IMR-90 (cell line): ENCODE data around the gene CPEB2. TPM values are rescaled to one million over a fixed set of nuclear protein-coding genes. Genes with fewer than 3 reads are reported as not detected.
A peak's percentile ranks its signal among the peaks of the same experiment; 100 is the strongest.

Experiments used
- ATAC-seq: fragments of 200-7000 bp; cut with Tn5 transposase; 2 replicates; pipeline ENCODE4 v1.9.1; 2020; ENCODE audit warnings: low read depth, mild to moderate bottlenecking, moderate library complexity
- BruUV-seq: library from RNA; stranded (reverse); fragments of 400-500 nt; replicated peaks from 2 replicates; lab custom pipeline; 2021; lab: Mats Ljungman, UMichigan
- CTCF ChIA-PET: fragments of 300-600 bp; formaldehyde crosslinking; extraction: SDS; loops from one replicate; lab custom pipeline; 2021; ENCODE audit warnings: antibody characterized with exemption; lab: Yijun Ruan, JAX
- POLR2A ChIA-PET: fragments of 300-600 bp; sonication (Branson Sonifier 250); formaldehyde crosslinking; loops from one replicate; lab custom pipeline; 2022; ENCODE audit warnings: antibody characterized with exemption; ENCODE audit not compliant: unreplicated experiment; lab: Charles Lee
- DNase-seq: peaks from one replicate; pipeline ENCODE4 v3.0.0; 2013
- H2AFZ ChIP-seq: replicated peaks from 2 replicates; pipeline ENCODE3; 2013; ENCODE audit warnings: low read length, mild to moderate bottlenecking; ENCODE audit not compliant: poor library complexity
- H2AK5ac ChIP-seq: 2 replicates; pipeline ENCODE4 v1.6.1; 2013; ENCODE audit warnings: low read depth, low read length, inconsistent platforms
- H2AK9ac ChIP-seq: replicated peaks from 2 replicates; pipeline ENCODE3; 2013; ENCODE audit warnings: mild to moderate bottlenecking, low read depth, low read length, moderate library complexity; ENCODE audit not compliant: poor library complexity
- H2BK120ac ChIP-seq: 2 replicates; pipeline ENCODE4 v1.6.1; 2013; ENCODE audit warnings: low read depth, low read length, inconsistent platforms
- H2BK15ac ChIP-seq: 3 replicates; pipeline ENCODE4 v1.6.1; 2013; ENCODE audit warnings: low read depth, low read length, inconsistent platforms
- H2BK20ac ChIP-seq: 2 replicates; pipeline ENCODE4 v1.6.1; 2013; ENCODE audit warnings: low read depth, mild to moderate bottlenecking, inconsistent platforms, low read length, moderate library complexity
- H2BK5ac ChIP-seq: 2 replicates; pipeline ENCODE4 v1.6.1; 2013; ENCODE audit warnings: mild to moderate bottlenecking, low read depth, low read length, inconsistent platforms; ENCODE audit not compliant: poor library complexity, severe bottlenecking
- H3K14ac ChIP-seq: replicated peaks from 2 replicates; pipeline ENCODE4 v1.6.1; 2013; ENCODE audit warnings: low read depth, low read length, inconsistent platforms
- H3K18ac ChIP-seq: 2 replicates; pipeline ENCODE4 v1.6.1; 2013; ENCODE audit warnings: low read depth, low read length, control low read depth
- H3K23ac ChIP-seq: 2 replicates; pipeline ENCODE4 v1.6.1; 2013; ENCODE audit warnings: low read depth, low read length, inconsistent platforms
- H3K27ac ChIP-seq: 2 replicates; pipeline ENCODE4 v1.5.1; 2013; ENCODE audit warnings: mild to moderate bottlenecking, control low read depth, low read length; ENCODE audit not compliant: insufficient read depth
- H3K27me3 ChIP-seq: 2 replicates; pipeline ENCODE4 v1.6.1; 2013; ENCODE audit warnings: low read length; ENCODE audit not compliant: control insufficient read depth, insufficient read depth
- H3K36me3 ChIP-seq: 2 replicates; pipeline ENCODE4 v1.6.1; 2013; ENCODE audit warnings: low read length, mixed read lengths; ENCODE audit not compliant: control insufficient read depth, insufficient read depth
- H3K4ac ChIP-seq: 2 replicates; pipeline ENCODE4 v1.6.1; 2013; ENCODE audit warnings: low read depth, low read length, inconsistent platforms
- H3K4me1 ChIP-seq: 2 replicates; pipeline ENCODE4 v1.6.1; 2013; ENCODE audit warnings: low read length, mixed read lengths; ENCODE audit not compliant: control insufficient read depth, insufficient read depth
- H3K4me2 ChIP-seq: 2 replicates; pipeline ENCODE4 v1.6.1; 2013; ENCODE audit warnings: low read depth, mild to moderate bottlenecking, control low read depth, low read length, moderate library complexity
- H3K4me3 ChIP-seq: 2 replicates; pipeline ENCODE4 v1.5.1; 2013; ENCODE audit warnings: low read depth, mild to moderate bottlenecking, control low read depth, low read length, moderate library complexity; ENCODE audit not compliant: insufficient read depth
- H3K56ac ChIP-seq: 2 replicates; pipeline ENCODE4 v1.6.1; 2013; ENCODE audit warnings: low read length, inconsistent platforms; ENCODE audit not compliant: insufficient read depth; ENCODE audit errors: extremely low read depth
- H3K79me1 ChIP-seq, 2 experiments: 2 replicates each; pipeline ENCODE4 v1.6.1; 2013; ENCODE audit warnings: low read length in 2 of 2, inconsistent platforms in 1 of 2, low read depth in 1 of 2
- H3K9ac ChIP-seq: 2 replicates; pipeline ENCODE4 v1.6.1; 2013; ENCODE audit warnings: low read depth, low read length, control low read depth
- H3K9me1 ChIP-seq: 2 replicates; pipeline ENCODE4 v1.6.1; 2013; ENCODE audit warnings: low read length, inconsistent platforms; ENCODE audit not compliant: insufficient read depth
- H3K9me3 ChIP-seq: 2 replicates; pipeline ENCODE4 v1.6.1; 2013; ENCODE audit warnings: low read length; ENCODE audit not compliant: control insufficient read depth, insufficient read depth
- H4K20me1 ChIP-seq: 2 replicates; pipeline ENCODE4 v1.6.1; 2013; ENCODE audit warnings: low read length, inconsistent platforms; ENCODE audit not compliant: insufficient read depth
- H4K5ac ChIP-seq: 2 replicates; pipeline ENCODE4 v1.6.1; 2013; ENCODE audit warnings: mild to moderate bottlenecking, low read depth, low read length, control low read depth
- H4K8ac ChIP-seq, 2 experiments: 2 replicates each; pipeline ENCODE4 v1.6.1; 2013; ENCODE audit warnings: low read depth in 2 of 2, low read length in 2 of 2, control low read depth in 1 of 2, inconsistent platforms in 1 of 2
- H4K91ac ChIP-seq: 2 replicates; pipeline ENCODE4 v1.6.1; 2013; ENCODE audit warnings: low read depth, low read length, inconsistent platforms; ENCODE audit not compliant: insufficient read depth
- BHLHE40 ChIP-seq: fragments of 150-350 bp; IDR thresholded peaks from 2 replicates; pipeline ENCODE4 v1.6.1; 2016; ENCODE audit warnings: mild to moderate bottlenecking, low read depth, low read length
- CEBPB ChIP-seq: IDR thresholded peaks from 2 replicates; pipeline ENCODE4 v1.6.1; 2012; ENCODE audit warnings: low read depth, low read length, improper control_type of control experiment
- CHD1 ChIP-seq: IDR thresholded peaks from 2 replicates; pipeline ENCODE4 v1.6.1; 2012; ENCODE audit warnings: low read depth, low read length, improper control_type of control experiment
- FOS ChIP-seq: fragments of 150-350 bp; IDR thresholded peaks from 2 replicates; pipeline ENCODE4 v1.6.1; 2016; ENCODE audit warnings: low read depth, low read length
- MAFK ChIP-seq: IDR thresholded peaks from 2 replicates; pipeline ENCODE4 v1.6.1; 2012; ENCODE audit warnings: low read depth, low read length, improper control_type of control experiment
- MAZ ChIP-seq: IDR thresholded peaks from 2 replicates; pipeline ENCODE4 v1.6.1; 2012; ENCODE audit warnings: low read depth, mild to moderate bottlenecking, low read length, improper control_type of control experiment, moderate library complexity, borderline replicate concordance
- MXI1 ChIP-seq: IDR thresholded peaks from 2 replicates; pipeline ENCODE4 v1.6.1; 2012; ENCODE audit warnings: low read depth, mild to moderate bottlenecking, low read length, moderate library complexity, borderline replicate concordance
- NFE2L2 ChIP-seq: fragments of 150-350 bp; IDR thresholded peaks from 2 replicates; pipeline ENCODE4 v1.6.1; 2016; ENCODE audit warnings: low read depth, mild to moderate bottlenecking, low read length
- POLR2A ChIP-seq: IDR thresholded peaks from 2 replicates; pipeline ENCODE4 v1.6.1; 2012; ENCODE audit warnings: mild to moderate bottlenecking, low read depth, low read length
- RAD21 ChIP-seq: IDR thresholded peaks from 2 replicates; pipeline ENCODE4 v1.6.1; 2012; ENCODE audit warnings: low read length, improper control_type of control experiment
- RCOR1 ChIP-seq: IDR thresholded peaks from 2 replicates; pipeline ENCODE4 v1.6.1; 2012; ENCODE audit warnings: mild to moderate bottlenecking, low read length, improper control_type of control experiment; ENCODE audit not compliant: insufficient replicate concordance
- RFX5 ChIP-seq: IDR thresholded peaks from 2 replicates; pipeline ENCODE4 v1.8.0; 2012; ENCODE audit warnings: low read depth, mild to moderate bottlenecking, low read length, moderate library complexity
- SMC3 ChIP-seq: fragments of 150-350 bp; IDR thresholded peaks from 2 replicates; pipeline ENCODE4 v1.6.1; 2016; ENCODE audit warnings: low read depth, mild to moderate bottlenecking, antibody characterized with exemption, low read length, moderate library complexity
- WGBS, 2 experiments: methylation state at CpG; one replicate each; pipeline versions ENCODE4 v1.1.5 to v1.1.7; 2013; ENCODE audit warnings: missing lambda C conversion rate in 2 of 2; ENCODE audit not compliant: insufficient read length in 1 of 2; ENCODE audit errors: extremely low coverage in 2 of 2; 5-methylcytosine and 5-hydroxymethylcytosine counted together
- dilution Hi-C: fragments of 300-500 bp; cut with HindIII; formaldehyde crosslinking; loops from one replicate; pipeline ENCODE4 v1.14.3; 2018; ENCODE audit warnings: low sequenced_read_pairs; ENCODE audit not compliant: unreplicated experiment
- in situ Hi-C: fragments of 300-500 bp; cut with MboI; formaldehyde crosslinking; loops from 3 replicates; pipeline ENCODE4 v1.14.3; 2019; ENCODE audit warnings: low sequenced_read_pairs, inconsistent platforms, mixed read lengths
- intact Hi-C: fragments of 100-400 bp; cut with micrococcal nuclease; formaldehyde crosslinking; loops from 2 replicates; pipeline ENCODE4 v1.10.0; 2022
- polyA plus RNA-seq, 3 experiments: library from polyadenylated mRNA; depleted of rRNA; stranded (reverse); fragments of >200 nt; gene quantifications; 2 replicates each; pipeline ENCODE4 v1.2.3, GENCODE V29; 2012; ENCODE audit warnings: low replicate concordance in 1 of 3
- total RNA-seq: library from RNA; depleted of rRNA; stranded (reverse); fragments of >200 nt; gene quantifications from 2 replicates; pipeline ENCODE4 v1.2.3, GENCODE V29; 2012
- TF ChIP-seq, protein P1 (sequence below): conservative IDR thresholded peaks from 2 replicates; pipeline ENCODE4 v1.5.1; 2012; ENCODE audit warnings: mild to moderate bottlenecking, low read depth, low read length, improper control_type of control experiment
- TF ChIP-seq, protein P2 (sequence below): fragments of 150-350 bp; IDR thresholded peaks from 2 replicates; pipeline ENCODE4 v1.6.1; 2017; ENCODE audit warnings: mild to moderate bottlenecking, antibody characterized with exemption, low read length, low read depth
- TF ChIP-seq, protein P3 (sequence below): fragments of 150-350 bp; IDR thresholded peaks from 2 replicates; pipeline ENCODE4 v1.6.1; 2016; ENCODE audit warnings: low read depth, mild to moderate bottlenecking, low read length, moderate library complexity, borderline replicate concordance

The CPEB2 gene
- total and polyA plus RNA-seq, 2 of the 4 experiments (the other 2 are of a cell fraction), result 10.6 to 12.0 TPM

DNA sequence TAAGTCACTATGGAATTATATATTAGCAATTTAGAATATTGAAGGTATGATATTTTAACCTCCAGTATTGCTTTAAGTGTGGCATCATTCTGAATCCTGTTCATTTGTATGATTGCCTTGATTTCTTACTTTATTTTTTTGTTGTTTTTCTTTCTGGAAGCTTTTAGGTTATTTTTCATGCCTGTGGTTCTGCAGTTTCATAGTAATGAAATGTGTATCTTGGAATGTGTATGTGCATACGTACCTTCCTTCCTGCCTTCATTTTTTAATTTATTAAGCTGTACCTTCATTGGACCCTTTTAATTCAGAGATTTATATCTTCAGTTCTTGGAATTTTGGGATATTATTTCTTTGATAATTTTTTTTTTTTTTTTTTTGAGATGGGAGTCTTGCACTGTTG is 22.1 kb downstream of the CPEB2 start:
- no CpG with 5 or more reads among the region's 1 CpG for WGBS, 2 experiments
- no peak overlapping the region for H3K9ac ChIP-seq
- BruUV-seq, result no TSS peak
- no peak overlapping the region for H4K8ac ChIP-seq
- no peak overlapping the region for H3K4ac ChIP-seq
- H4K20me1 ChIP-seq, result peaks cover 10% of the 10 kb centered on the region; the same call in 1 of the 2 replicates
- no peak overlapping the region for H3K56ac ChIP-seq
- H2AFZ ChIP-seq, result no peak overlapping the region
- intact Hi-C loops (no loop called here), in situ Hi-C loops (loop anchor here (25.0 kb wide), 1 partner anchor 663 kb away; the partner anchor contains the start of gene FAM200B), dilution Hi-C loops (no loop called here)
- H3K27me3 ChIP-seq, result no peaks in the 10 kb centered on the region
- H2BK20ac ChIP-seq, result no peak overlapping the region
- H3K4me2 ChIP-seq, result no peak overlapping the region
- H3K36me3 ChIP-seq, result peaks cover 7% of the 10 kb centered on the region
- CTCF ChIA-PET, result interaction anchor here (0.6 to 1.2 kb wide), 2 partner anchors 17 to 126 kb away, joined by 3 to 4 read pairs; no protein-coding TSS in a partner anchor
- H2BK120ac ChIP-seq, result no peak overlapping the region
- no peak overlapping the region for H2BK5ac ChIP-seq
- H2AK9ac ChIP-seq, result no peak overlapping the region
- no peak for TF ChIP-seq FOS
- no peak for TF ChIP-seq SMC3
- TF ChIP-seq POLR2A, result no peak
- no peak for TF ChIP-seq CEBPB
- TF ChIP-seq CHD1, result no peak
- no peak for TF ChIP-seq MAFK
- no peak for TF ChIP-seq RAD21
- TF ChIP-seq, protein P1, sequence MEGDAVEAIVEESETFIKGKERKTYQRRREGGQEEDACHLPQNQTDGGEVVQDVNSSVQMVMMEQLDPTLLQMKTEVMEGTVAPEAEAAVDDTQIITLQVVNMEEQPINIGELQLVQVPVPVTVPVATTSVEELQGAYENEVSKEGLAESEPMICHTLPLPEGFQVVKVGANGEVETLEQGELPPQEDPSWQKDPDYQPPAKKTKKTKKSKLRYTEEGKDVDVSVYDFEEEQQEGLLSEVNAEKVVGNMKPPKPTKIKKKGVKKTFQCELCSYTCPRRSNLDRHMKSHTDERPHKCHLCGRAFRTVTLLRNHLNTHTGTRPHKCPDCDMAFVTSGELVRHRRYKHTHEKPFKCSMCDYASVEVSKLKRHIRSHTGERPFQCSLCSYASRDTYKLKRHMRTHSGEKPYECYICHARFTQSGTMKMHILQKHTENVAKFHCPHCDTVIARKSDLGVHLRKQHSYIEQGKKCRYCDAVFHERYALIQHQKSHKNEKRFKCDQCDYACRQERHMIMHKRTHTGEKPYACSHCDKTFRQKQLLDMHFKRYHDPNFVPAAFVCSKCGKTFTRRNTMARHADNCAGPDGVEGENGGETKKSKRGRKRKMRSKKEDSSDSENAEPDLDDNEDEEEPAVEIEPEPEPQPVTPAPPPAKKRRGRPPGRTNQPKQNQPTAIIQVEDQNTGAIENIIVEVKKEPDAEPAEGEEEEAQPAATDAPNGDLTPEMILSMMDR, result no peak
- TF ChIP-seq, protein P2, sequence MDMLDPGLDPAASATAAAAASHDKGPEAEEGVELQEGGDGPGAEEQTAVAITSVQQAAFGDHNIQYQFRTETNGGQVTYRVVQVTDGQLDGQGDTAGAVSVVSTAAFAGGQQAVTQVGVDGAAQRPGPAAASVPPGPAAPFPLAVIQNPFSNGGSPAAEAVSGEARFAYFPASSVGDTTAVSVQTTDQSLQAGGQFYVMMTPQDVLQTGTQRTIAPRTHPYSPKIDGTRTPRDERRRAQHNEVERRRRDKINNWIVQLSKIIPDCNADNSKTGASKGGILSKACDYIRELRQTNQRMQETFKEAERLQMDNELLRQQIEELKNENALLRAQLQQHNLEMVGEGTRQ, result no peak
- no peak for TF ChIP-seq MXI1
- TF ChIP-seq RCOR1, result no peak
- no peak for TF ChIP-seq NFE2L2
- TF ChIP-seq BHLHE40, result no peak
- TF ChIP-seq, protein P3, sequence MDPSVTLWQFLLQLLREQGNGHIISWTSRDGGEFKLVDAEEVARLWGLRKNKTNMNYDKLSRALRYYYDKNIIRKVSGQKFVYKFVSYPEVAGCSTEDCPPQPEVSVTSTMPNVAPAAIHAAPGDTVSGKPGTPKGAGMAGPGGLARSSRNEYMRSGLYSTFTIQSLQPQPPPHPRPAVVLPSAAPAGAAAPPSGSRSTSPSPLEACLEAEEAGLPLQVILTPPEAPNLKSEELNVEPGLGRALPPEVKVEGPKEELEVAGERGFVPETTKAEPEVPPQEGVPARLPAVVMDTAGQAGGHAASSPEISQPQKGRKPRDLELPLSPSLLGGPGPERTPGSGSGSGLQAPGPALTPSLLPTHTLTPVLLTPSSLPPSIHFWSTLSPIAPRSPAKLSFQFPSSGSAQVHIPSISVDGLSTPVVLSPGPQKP, result no peak
- no peak for TF ChIP-seq MAZ
- TF ChIP-seq RFX5, result no peak
- no peak overlapping the region for H2AK5ac ChIP-seq
- H4K91ac ChIP-seq, result no peak overlapping the region
- ATAC-seq (peak; percentile 43), DNase-seq (peak; percentile 30)
- H3K27ac ChIP-seq, result no peak overlapping the region
- H3K23ac ChIP-seq, result no peak overlapping the region
- no peak overlapping the region for H3K4me3 ChIP-seq
- no peaks in the 10 kb centered on the region; the same call in 1 of the 2 replicates for H3K9me1 ChIP-seq
- no peaks in the 10 kb centered on the region for H3K9me3 ChIP-seq
- POLR2A ChIA-PET, result no interaction called here
- H3K79me1 ChIP-seq, result peaks cover 13 to 37% of the 10 kb centered on the region in 2 experiments
- peaks cover 2% of the 10 kb centered on the region; the same call in 1 of the 2 replicates for H3K4me1 ChIP-seq
- no peak overlapping the region for H3K18ac ChIP-seq
- no peak overlapping the region for H2BK15ac ChIP-seq
- no peak overlapping the region for H4K5ac ChIP-seq
- no peak overlapping the region for H3K14ac ChIP-seq
